ENCODE results near the gene PLOD3.

GRCh38 chr7:101244375-101245146 lies 27.2 kb upstream of the PLOD3 start, which contains the start of gene FIS1:
- TF ChIP-seq ZNF274 (IDR thresholded peaks at IDR 0.05; ENCODE audit: low read depth, low read length): no peak
- no peak for TF ChIP-seq SUZ12 (IDR thresholded peaks at IDR 0.05; ENCODE audit: extremely low read depth, insufficient read depth, insufficient read length)
- TF ChIP-seq YY1 (IDR thresholded peaks at IDR 0.05; ENCODE audit: insufficient read depth, insufficient read length): no peak

Data from NT2/D1 (cell line).